Measurements from ENCODE around the gene FGD3. TPM values are rescaled to one million over a fixed set of nuclear protein-coding genes. Genes with fewer than 3 reads are reported as not detected.

Gene FGD3
- total RNA-seq, 3 donors from 2014 or later (not counting 1 experiment from before 2014, with no cell fraction given) = 133 to 204 (median 193) TPM

GRCh38 chr9:93079371-93079770, 132.0 kb downstream of the FGD3 start:
- Mint-ChIP-seq H3K4me3 (no peak overlapping the region), H3K27me3 (ENCODE audit: low read depth in 2 of 2) (peaks cover 44 to 59% of the 10 kb centered on the region in 2 donors), H3K9me3 (no peaks in the 10 kb centered on the region), H3K36me3 (no peaks in the 10 kb centered on the region), H3K4me1 (peaks cover 5 to 8% of the 10 kb centered on the region in 2 donors), H3K27ac (no peak overlapping the region)
- ATAC-seq (no peak), DNase-seq (no peak)
- Histone ChIP-seq H3K27ac (ENCODE audit: low read length) (no peak overlapping the region), H3K4me1 (ENCODE audit: control insufficient read depth, insufficient read depth, low read length) (peaks cover 26% of the 10 kb centered on the region), H3K9me3 (ENCODE audit: control insufficient read depth, insufficient read depth, low read length) (no peaks in the 10 kb centered on the region), H3K27me3 (ENCODE audit: control insufficient read depth, insufficient read depth, low read length) (peaks cover 8% of the 10 kb centered on the region), H3K4me3 (ENCODE audit: low read length) (no peak overlapping the region), H3K36me3 (ENCODE audit: control insufficient read depth, insufficient read depth, low read length) (peaks cover 4% of the 10 kb centered on the region)
- 82% methylated on average over 13 of the region's 13 CpGs for WGBS (ENCODE audit: insufficient coverage)
- no peak for TF ChIP-seq CTCF (IDR thresholded peaks at IDR 0.05)
- intact Hi-C loops (cut with micrococcal nuclease) = no loop called here

GRCh38 chr9:93080406-93080805, 133.1 kb downstream of the FGD3 start:
- peaks cover 7% of the 10 kb centered on the region for H3K36me3 ChIP-seq (ENCODE audit: control insufficient read depth, insufficient read depth, low read length)
- Mint-ChIP-seq H3K4me3 (no peak overlapping the region), H3K36me3 (no peaks in the 10 kb centered on the region), H3K27ac (no peak overlapping the region), H3K27me3 (ENCODE audit: low read depth in 2 of 2) (peaks cover 39 to 51% of the 10 kb centered on the region in 2 donors), H3K9me3 (no peaks in the 10 kb centered on the region), H3K4me1 (peaks cover 5 to 8% of the 10 kb centered on the region in 2 donors)
- H3K9me3 ChIP-seq (ENCODE audit: control insufficient read depth, insufficient read depth, low read length) = no peaks in the 10 kb centered on the region
- H3K4me3 ChIP-seq (ENCODE audit: low read length) = no peak overlapping the region
- DNase-seq = no peak
- intact Hi-C loops (cut with micrococcal nuclease) = no loop called here
- H3K27ac ChIP-seq (ENCODE audit: low read length) = no peak overlapping the region
- ATAC-seq = no peak
- peaks cover 6% of the 10 kb centered on the region for H3K27me3 ChIP-seq (ENCODE audit: control insufficient read depth, insufficient read depth, low read length)
- 92% methylated on average over 9 of the region's 9 CpGs for WGBS (ENCODE audit: insufficient coverage)
- peaks cover 26% of the 10 kb centered on the region for H3K4me1 ChIP-seq (ENCODE audit: control insufficient read depth, insufficient read depth, low read length)
- TF ChIP-seq CTCF (IDR thresholded peaks at IDR 0.05) = no peak

- Mint-ChIP-seq H3K27ac (no peak overlapping the region), H3K36me3 (no peaks in the 10 kb centered on the region), H3K27me3 (ENCODE audit: low read depth in 2 of 2) (peaks cover 38 to 47% of the 10 kb centered on the region in 2 donors), H3K9me3 (no peaks in the 10 kb centered on the region), H3K4me1 (peaks cover 5 to 8% of the 10 kb centered on the region in 2 donors), H3K4me3 (no peak overlapping the region)
- no peak for TF ChIP-seq CTCF (IDR thresholded peaks at IDR 0.05)
- H3K27me3 ChIP-seq (ENCODE audit: control insufficient read depth, insufficient read depth, low read length) = peaks cover 6% of the 10 kb centered on the region
- ATAC-seq = no peak
- H3K36me3 ChIP-seq (ENCODE audit: control insufficient read depth, insufficient read depth, low read length) = peaks cover 7% of the 10 kb centered on the region
- peaks cover 26% of the 10 kb centered on the region for H3K4me1 ChIP-seq (ENCODE audit: control insufficient read depth, insufficient read depth, low read length)
- DNase-seq = no peak
- 95% methylated on average over 10 of the region's 10 CpGs for WGBS (ENCODE audit: insufficient coverage)
- peaks cover 3% of the 10 kb centered on the region for H3K9me3 ChIP-seq (ENCODE audit: control insufficient read depth, insufficient read depth, low read length)
- intact Hi-C loops (cut with micrococcal nuclease) = no loop called here
- H3K27ac ChIP-seq (ENCODE audit: low read length) = no peak overlapping the region
- H3K4me3 ChIP-seq (ENCODE audit: low read length) = no peak overlapping the region
Measured at GRCh38 chr9:93081081-93081529, 133.8 kb downstream of the FGD3 start.

- H3K36me3 Mint-ChIP-seq = no peaks in the 10 kb centered on the region
- peaks cover 3% of the 10 kb centered on the region for H3K9me3 ChIP-seq (ENCODE audit: control insufficient read depth, insufficient read depth, low read length)
- 87% methylated on average over 3 of the region's 3 CpGs for WGBS (ENCODE audit: insufficient coverage)
- H3K9me3 Mint-ChIP-seq = no peaks in the 10 kb centered on the region
- peaks cover 26% of the 10 kb centered on the region for H3K4me1 ChIP-seq (ENCODE audit: control insufficient read depth, insufficient read depth, low read length)
- no peak overlapping the region for H3K27ac ChIP-seq (ENCODE audit: low read length)
- H3K27ac Mint-ChIP-seq = no peak overlapping the region
- no peak overlapping the region for H3K4me3 Mint-ChIP-seq
- DNase-seq = no peak
- H3K27me3 Mint-ChIP-seq (ENCODE audit: low read depth in 2 of 2) = peaks cover 37 to 39% of the 10 kb centered on the region in 2 donors
- H3K4me1 Mint-ChIP-seq = peaks cover 5 to 12% of the 10 kb centered on the region in 2 donors
- TF ChIP-seq CTCF (IDR thresholded peaks at IDR 0.05) = no peak
- H3K36me3 ChIP-seq (ENCODE audit: control insufficient read depth, insufficient read depth, low read length) = peaks cover 7% of the 10 kb centered on the region
- H3K4me3 ChIP-seq (ENCODE audit: low read length) = no peak overlapping the region
- peaks cover 6% of the 10 kb centered on the region for H3K27me3 ChIP-seq (ENCODE audit: control insufficient read depth, insufficient read depth, low read length)
- intact Hi-C loops (cut with micrococcal nuclease) = no loop called here
- no peak for ATAC-seq
Measured at GRCh38 chr9:93081931-93082330, 134.6 kb downstream of the FGD3 start.

Data from natural killer cell (primary cell).